GM10266 (cell line): ENCODE results near the gene FSCN2.
"Not testable (repeated sequence)": the region's sequence is repeated elsewhere in the genome, so short reads cannot be mapped to it uniquely, and the experiment has no call there.

ENCODE experiments used
- DNase-seq: peaks from one replicate; pipeline ENCODE4 v3.0.0; 2012; ENCODE audit errors: extremely low spot score
- TF ChIP-seq, protein P1 (sequence below): IDR thresholded peaks from 2 replicates; pipeline ENCODE4 v1.5.1; 2012; ENCODE audit warnings: mild to moderate bottlenecking, low read depth; ENCODE audit not compliant: control insufficient read depth, insufficient read depth; ENCODE audit errors: missing control alignments

FSCN2 gene

DNA sequence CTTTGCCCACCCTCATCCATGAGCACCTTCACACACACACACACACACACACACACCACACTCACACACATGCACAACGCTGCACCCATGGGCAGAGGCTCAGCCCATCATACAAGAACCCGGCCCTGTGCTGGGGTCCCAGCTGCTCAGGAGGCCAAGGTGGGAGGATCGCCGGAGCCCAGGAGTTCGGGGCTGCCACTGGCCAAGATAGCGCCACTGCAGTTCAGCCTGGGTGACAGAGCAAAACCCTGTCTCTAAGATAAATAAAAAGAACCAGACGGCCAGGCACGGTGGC is 3.4 kb upstream of the FSCN2 start:
- TF ChIP-seq, protein P1, sequence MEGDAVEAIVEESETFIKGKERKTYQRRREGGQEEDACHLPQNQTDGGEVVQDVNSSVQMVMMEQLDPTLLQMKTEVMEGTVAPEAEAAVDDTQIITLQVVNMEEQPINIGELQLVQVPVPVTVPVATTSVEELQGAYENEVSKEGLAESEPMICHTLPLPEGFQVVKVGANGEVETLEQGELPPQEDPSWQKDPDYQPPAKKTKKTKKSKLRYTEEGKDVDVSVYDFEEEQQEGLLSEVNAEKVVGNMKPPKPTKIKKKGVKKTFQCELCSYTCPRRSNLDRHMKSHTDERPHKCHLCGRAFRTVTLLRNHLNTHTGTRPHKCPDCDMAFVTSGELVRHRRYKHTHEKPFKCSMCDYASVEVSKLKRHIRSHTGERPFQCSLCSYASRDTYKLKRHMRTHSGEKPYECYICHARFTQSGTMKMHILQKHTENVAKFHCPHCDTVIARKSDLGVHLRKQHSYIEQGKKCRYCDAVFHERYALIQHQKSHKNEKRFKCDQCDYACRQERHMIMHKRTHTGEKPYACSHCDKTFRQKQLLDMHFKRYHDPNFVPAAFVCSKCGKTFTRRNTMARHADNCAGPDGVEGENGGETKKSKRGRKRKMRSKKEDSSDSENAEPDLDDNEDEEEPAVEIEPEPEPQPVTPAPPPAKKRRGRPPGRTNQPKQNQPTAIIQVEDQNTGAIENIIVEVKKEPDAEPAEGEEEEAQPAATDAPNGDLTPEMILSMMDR: no peak
- DNase-seq: no peak

DNA sequence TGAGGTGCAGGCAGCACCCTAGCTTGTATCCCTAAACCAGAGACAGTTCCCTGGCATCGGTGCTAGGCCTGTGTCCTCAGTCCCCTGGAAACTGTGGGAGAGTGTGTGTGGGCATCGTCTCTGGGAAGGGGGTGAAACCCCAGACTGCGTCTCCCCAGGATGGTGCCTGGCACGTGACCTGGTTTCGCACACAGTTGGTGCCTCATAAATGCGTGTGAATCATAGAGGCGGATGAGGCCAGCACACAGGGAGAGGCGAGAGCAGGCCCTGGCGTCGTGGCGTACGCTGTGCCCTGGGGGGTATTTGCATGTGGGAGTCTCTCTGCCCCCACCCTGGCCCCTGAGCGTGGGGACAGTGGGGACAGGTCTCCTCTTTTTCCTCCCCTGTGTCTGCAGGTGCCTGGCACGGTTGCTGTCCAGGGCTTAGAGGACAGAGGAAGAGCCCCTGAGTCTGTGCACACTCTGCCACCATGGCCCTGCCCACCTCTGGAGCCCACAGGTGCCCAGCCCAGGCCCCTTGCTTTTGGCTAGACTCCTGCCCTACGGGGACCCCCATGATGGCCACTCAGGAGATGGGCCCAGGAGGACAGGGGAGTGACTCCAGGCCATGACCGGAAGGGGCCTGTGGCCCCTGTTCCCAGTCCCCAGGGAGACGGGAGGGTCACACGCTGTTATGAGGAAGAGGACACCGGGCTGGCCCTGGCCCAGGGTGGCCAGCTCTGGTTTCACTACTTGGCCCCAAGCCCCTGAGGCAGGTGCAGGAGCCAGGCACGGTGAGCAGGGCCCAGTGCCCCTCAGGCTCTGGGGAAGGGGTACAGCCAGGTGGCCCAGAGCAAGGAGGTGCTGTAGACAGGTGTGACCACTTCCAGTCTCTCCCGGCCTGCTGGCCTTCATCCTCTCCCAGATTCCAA is 1.3 kb upstream of the FSCN2 start:
- TF ChIP-seq, protein P1: no peak
- DNase-seq: no peak

DNA sequence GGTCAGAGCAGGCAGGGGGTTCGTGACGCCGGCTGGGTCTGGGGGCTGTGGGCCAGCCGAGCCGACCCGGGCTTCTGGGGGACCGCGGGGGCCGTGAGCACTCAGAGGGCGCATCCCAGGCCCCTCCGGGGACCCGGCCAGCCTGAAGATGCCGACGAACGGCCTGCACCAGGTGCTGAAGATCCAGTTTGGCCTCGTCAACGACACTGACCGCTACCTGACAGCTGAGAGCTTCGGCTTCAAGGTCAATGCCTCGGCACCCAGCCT is 140 bp downstream of the FSCN2 start:
- no peak for DNase-seq
- TF ChIP-seq, protein P1: no peak

DNA sequence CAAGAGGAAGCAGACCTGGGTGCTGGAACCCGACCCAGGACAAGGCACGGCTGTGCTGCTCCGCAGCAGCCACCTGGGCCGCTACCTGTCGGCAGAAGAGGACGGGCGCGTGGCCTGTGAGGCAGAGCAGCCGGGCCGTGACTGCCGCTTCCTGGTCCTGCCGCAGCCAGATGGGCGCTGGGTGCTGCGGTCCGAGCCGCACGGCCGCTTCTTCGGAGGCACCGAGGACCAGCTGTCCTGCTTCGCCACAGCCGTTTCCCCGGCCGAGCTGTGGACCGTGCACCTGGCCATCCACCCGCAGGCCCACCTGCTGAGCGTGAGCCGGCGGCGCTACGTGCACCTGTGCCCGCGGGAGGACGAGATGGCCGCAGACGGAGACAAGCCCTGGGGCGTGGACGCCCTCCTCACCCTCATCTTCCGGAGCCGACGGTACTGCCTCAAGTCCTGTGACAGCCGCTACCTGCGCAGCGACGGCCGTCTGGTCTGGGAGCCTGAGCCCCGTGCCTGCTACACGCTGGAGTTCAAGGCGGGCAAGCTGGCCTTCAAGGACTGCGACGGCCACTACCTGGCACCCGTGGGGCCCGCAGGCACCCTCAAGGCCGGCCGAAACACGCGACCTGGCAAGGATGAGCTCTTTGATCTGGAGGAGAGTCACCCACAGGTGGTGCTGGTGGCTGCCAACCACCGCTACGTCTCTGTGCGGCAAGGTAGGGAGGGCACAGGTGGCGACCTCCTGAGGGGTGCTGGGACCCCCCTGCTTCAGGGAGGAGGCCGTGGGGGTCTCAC is 667 bp downstream of the FSCN2 start:
- DNase-seq: no peak
- TF ChIP-seq, protein P1: no peak

DNA sequence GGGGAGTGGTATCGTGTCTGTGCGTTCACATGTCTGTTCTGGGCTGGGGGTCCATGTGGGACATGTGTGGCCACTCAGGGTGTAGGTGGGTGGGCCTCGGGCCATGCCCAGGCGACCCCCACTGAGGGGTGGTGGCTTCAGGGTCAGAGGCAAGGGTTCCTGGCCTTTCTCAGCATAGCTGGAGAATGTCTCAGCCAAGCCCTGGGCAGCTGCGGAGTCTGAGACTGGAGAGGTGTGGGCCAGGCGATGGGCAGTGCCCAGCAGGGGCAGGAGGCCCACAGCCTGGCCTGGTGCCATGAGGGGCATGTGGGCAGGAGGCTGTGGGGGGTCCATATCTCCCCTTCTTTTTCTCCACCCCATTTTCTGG is 1.2 kb downstream of the FSCN2 start:
- TF ChIP-seq, protein P1: no peak
- DNase-seq: no peak

DNA sequence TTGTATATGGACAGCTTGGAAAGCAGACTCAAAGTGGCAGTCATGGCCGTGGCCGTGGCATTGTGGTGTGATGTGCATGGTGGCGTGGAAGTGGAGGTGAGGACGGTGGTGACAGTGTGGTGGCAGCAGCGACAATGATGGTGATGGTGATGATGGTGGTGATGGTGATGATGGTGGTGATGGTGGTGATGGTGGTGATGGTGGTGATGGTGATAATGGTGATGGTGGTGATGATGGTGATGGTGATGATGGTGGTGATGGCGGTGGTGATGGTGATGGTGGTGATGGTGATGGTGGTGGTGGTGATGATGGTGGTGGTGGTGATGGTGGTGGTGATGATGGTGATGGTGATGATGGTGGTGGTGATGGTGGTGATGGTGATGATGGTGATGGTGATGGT is 2.8 kb downstream of the FSCN2 start:
- not testable (repeated sequence) for DNase-seq

DNA sequence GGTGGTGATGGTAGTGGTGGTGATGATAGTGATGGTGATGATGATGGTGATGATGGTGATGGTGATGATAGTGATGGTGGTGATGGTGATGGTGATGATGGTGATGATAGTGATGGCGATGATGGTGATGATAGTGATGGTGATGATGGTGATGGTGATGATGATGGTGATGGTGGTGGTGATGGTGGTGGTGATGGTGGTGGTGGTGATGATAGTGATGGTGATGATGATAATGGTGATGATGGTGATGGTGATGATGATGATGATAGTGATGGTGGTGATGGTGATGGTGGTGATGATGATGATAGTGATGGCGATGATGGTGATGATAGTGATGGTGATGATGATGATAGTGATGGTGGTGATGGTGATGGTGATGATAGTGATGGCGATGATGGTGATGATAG is 3.8 kb downstream of the FSCN2 start:
- DNase-seq: not testable (repeated sequence)

DNA sequence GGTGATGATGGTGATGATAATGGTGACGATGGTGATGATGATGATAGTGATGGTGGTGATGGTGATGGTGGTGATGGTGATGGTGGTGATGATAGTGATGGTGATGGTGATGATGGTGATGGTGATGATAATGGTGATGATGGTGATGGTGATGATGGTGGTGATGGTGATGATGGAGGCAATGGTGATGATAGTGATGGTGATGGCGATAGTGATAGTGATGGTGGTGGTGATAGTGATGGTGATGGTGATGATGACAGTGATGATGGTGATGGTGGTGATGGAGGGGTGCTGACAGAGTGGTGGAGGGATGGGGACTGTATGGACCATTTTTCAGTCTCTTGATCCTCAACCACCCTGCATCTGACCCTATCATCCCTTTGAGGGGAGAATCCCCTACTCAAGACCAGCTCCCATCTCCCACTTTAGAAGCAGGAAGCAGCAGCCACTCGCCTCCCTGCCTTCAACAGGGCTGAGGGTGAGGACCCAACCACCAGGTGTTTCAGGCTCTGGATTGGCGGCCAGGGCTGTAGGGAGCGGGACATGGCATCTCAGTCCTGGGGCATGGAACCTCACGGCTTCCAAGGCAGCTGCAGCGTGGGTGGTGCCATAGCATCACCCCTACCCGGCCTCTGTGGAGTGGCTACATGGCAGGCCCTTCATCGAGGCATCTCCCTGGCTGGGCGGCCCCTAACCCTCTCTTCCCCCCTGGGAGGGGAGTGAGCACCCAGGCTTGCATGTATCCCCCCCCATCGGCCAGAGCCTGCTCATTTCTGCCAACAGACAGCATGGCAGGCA is 4.5 kb downstream of the FSCN2 start:
- DNase-seq: no peak
- TF ChIP-seq, protein P1: no peak
